GM12878 (cell line): Measurements from ENCODE around the gene TAMALIN. TPM values are rescaled to one million over a fixed set of nuclear protein-coding genes. Genes with fewer than 3 reads are reported as not detected.

Experiments used
- CREM ChIP-seq: IDR thresholded peaks from 2 replicates; pipeline ENCODE4 v1.6.1; 2014; ENCODE audit warnings: antibody characterized with exemption, low read depth
- FOS ChIP-seq: IDR thresholded peaks from 3 replicates; pipeline ENCODE4 v1.6.1; 2011; ENCODE audit warnings: borderline replicate concordance; ENCODE audit not compliant: insufficient read length; ENCODE audit errors: extremely low read depth
- IRF5 ChIP-seq: fragments of 450-650 bp; IDR thresholded peaks from 2 replicates; pipeline ENCODE4 v1.6.1; 2017; ENCODE audit warnings: borderline replicate concordance
- KAT2A ChIP-seq: conservative IDR thresholded peaks from 2 replicates; pipeline ENCODE4 v1.6.1; 2011; ENCODE audit warnings: low read depth, low read length; ENCODE audit not compliant: control insufficient read depth
- KDM1A ChIP-seq: fragments of 200-600 bp; sonication (generic); IDR thresholded peaks from 2 replicates; pipeline ENCODE4 v1.6.1; 2016; ENCODE audit warnings: borderline replicate concordance
- MTA2 ChIP-seq: fragments of 450-650 bp; IDR thresholded peaks from 2 replicates; pipeline ENCODE4 v1.6.1; 2016; ENCODE audit warnings: low read depth, mild to moderate bottlenecking, moderate library complexity
- NFIC ChIP-seq: IDR thresholded peaks from 2 replicates; pipeline ENCODE4 v1.6.1; 2012; ENCODE audit warnings: low read depth, mild to moderate bottlenecking, inconsistent platforms, low read length, moderate library complexity
- NKRF ChIP-seq: fragments of 450-650 bp; conservative IDR thresholded peaks from 2 replicates; pipeline ENCODE4 v1.6.1; 2017; ENCODE audit warnings: mild to moderate bottlenecking, moderate library complexity
- PAX8 ChIP-seq: fragments of 450-650 bp; IDR thresholded peaks from 2 replicates; pipeline ENCODE4 v1.6.1; 2017; ENCODE audit warnings: mild to moderate bottlenecking, moderate library complexity
- PBX3 ChIP-seq: IDR thresholded peaks from 2 replicates; pipeline ENCODE4 v1.6.1; 2011; ENCODE audit warnings: mild to moderate bottlenecking, low read depth, low read length, moderate library complexity; ENCODE audit not compliant: insufficient replicate concordance
- PRDM15 ChIP-seq: fragments of 450-650 bp; formaldehyde crosslinking; IDR thresholded peaks from 2 replicates; pipeline ENCODE4 v1.4.0; 2020; ENCODE audit warnings: mild to moderate bottlenecking, moderate library complexity
- RAD51 ChIP-seq: fragments of 450-650 bp; IDR thresholded peaks from 2 replicates; pipeline ENCODE4 v1.6.1; 2016; ENCODE audit warnings: moderate library complexity, mild to moderate bottlenecking, inconsistent platforms
- SP1 ChIP-seq: IDR thresholded peaks from one replicate; pipeline ENCODE4 v1.6.1; 2011; ENCODE audit warnings: low read depth, low read length
- TBL1XR1 ChIP-seq: IDR thresholded peaks from 2 replicates; pipeline ENCODE4 v1.6.1; 2012; ENCODE audit warnings: low read depth, low read length, improper control_type of control experiment
- TCF12 ChIP-seq: IDR thresholded peaks from 2 replicates; pipeline ENCODE4 v1.6.1; 2011; ENCODE audit warnings: low read depth, mild to moderate bottlenecking, low read length
- ZBTB4 ChIP-seq: fragments of 450-650 bp; formaldehyde crosslinking; IDR thresholded peaks from 2 replicates; pipeline ENCODE4 v1.4.0; 2022; ENCODE audit warnings: mild to moderate bottlenecking, moderate library complexity
- ZNF24 ChIP-seq: fragments of 450-650 bp; IDR thresholded peaks from 2 replicates; pipeline ENCODE4 v1.6.1; 2017; ENCODE audit warnings: antibody characterized with exemption, mild to moderate bottlenecking
- polyA plus RNA-seq, 11 experiments: library from polyadenylated mRNA; depleted of rRNA in 4 of 11; unstranded in 6 of 11; stranded (reverse) in 5 of 11; fragments of >200 nt; fragmentation: Nextera tagmentation in 4 of 11; fragmentation: Illumina TruSeq in 1 of 11; extraction: Ambion mirVana in 4 of 11; extraction: Trizol in 1 of 11; gene quantifications; 1 replicate in 1 of 11; 2 replicates in 10 of 11; pipeline versions ENCODE4 v1.2.1 to v1.2.3, GENCODE V29; 2011 to 2016; ENCODE audit warnings: inconsistent platforms in 2 of 11, missing spikeins in 2 of 11, low read depth in 1 of 11
- total RNA-seq, 4 experiments: library from RNA; depleted of rRNA in 3 of 4; stranded (reverse); fragments of >200 nt in 3 of 4; fragmentation: Illumina TruSeq in 1 of 4; extraction: Trizol in 1 of 4; gene quantifications; 2 replicates each; pipeline versions ENCODE4 v1.2.1 to v1.2.3, GENCODE V29; 2013 to 2021

The TAMALIN gene
- total and polyA plus RNA-seq, 10 of the 15 experiments (the other 5 are each of a cell fraction or from before 2014, with no cell fraction given), result 0.09 to 0.58 (median 0.19) TPM; not detected in 4

GRCh38 chr12:52050758-52051541 lies 44.2 kb downstream of the TAMALIN start, which contains the start of gene NR4A1 (continued):
- TF ChIP-seq MTA2 (peak; percentile 69), NKRF (0 out of 2 replicates have a peak, but pooled peaks have one; percentile 15), ZBTB4 (CRISPR knock-in tag) (no peak), CREM (peak; percentile 59; the same call in 1 of the 2 replicates), PBX3 (peak; percentile 9), SP1 (peak; percentile 69), ZNF24 (0 out of 2 replicates have a peak, but pooled peaks have one; percentile 12), KAT2A (no peak), TBL1XR1 (peak; percentile 66), IRF5 (no peak), RAD51 (no peak), TCF12 (peak; percentile 64; the same call in 1 of the 2 replicates), NFIC (no peak), PAX8 (no peak), FOS (no peak), PRDM15 (CRISPR knock-in tag) (no peak), KDM1A (no peak)
